H1 (cell line): ENCODE data around the gene ATXN7L3. TPM values are rescaled to one million over a fixed set of nuclear protein-coding genes. Genes with fewer than 3 reads are reported as not detected.

Experiments used
- EP300 ChIP-seq, 2 experiments: IDR thresholded peaks; 1 replicate in 1 of 2; 2 replicates in 1 of 2; pipeline ENCODE4 v1.6.1; 2011 to 2012; ENCODE audit warnings: low read depth in 2 of 2, low read length in 2 of 2, mild to moderate bottlenecking in 2 of 2, borderline replicate concordance in 1 of 2, inconsistent platforms in 1 of 2, moderate library complexity in 1 of 2
- polyA plus RNA-seq, 7 experiments: library from polyadenylated mRNA; depleted of rRNA in 3 of 7; stranded (reverse) in 5 of 7; unstranded in 2 of 7; fragments of >200 nt in 5 of 7; fragments of 200-250 nt in 2 of 7; gene quantifications; 1 replicate in 5 of 7; 2 replicates in 1 of 7; 4 replicates in 1 of 7; pipeline versions ENCODE4 v1.2.1 to v1.2.3, GENCODE V29; 2011 to 2013; ENCODE audit warnings: missing spikeins in 2 of 7, mixed read lengths in 2 of 7
- total RNA-seq: library from RNA; stranded (reverse); fragmentation: NEBNext Ultra II Directional; extraction: Animal tissue kit (Norgen Biotek cat#: 25700); gene quantifications from 2 replicates; pipeline ENCODE4 v1.2.1, GENCODE V29; 2021
- TF ChIP-seq, protein P1 (sequence below), 3 experiments: IDR thresholded peaks; 1 replicate in 2 of 3; 2 replicates in 1 of 3; pipeline versions ENCODE4 v1.5.1 to v1.6.1; 2011; ENCODE audit warnings: low read length in 3 of 3, mild to moderate bottlenecking in 3 of 3, inconsistent platforms in 2 of 3, low read depth in 1 of 3, moderate library complexity in 1 of 3; ENCODE audit not compliant: insufficient read depth in 1 of 3; ENCODE audit errors: control extremely low read depth in 1 of 3

ATXN7L3 gene
- total and polyA plus RNA-seq, 2 of the 8 experiments (the other 6 are each of a cell fraction or from before 2014, with no cell fraction given), result 53.7 to 103 TPM

DNA sequence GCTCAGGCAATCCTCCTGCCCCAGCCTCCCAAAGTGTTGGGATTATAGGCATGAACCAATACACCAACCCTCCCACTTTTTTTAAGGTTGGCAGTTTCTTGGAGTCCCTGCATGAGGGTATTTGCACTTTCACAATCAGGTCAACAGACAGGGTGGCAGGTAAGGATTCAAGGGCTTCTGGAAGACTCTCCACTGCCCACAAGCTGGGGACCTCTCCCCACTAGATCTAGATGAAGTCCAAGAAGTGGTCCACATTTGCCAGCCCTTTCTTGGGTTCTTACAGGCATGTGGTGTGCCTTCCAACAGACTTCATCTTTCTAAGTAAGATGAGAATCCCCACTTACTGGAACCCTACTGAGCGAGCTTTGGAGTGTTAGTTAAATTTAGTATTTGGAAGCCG lies 25.3 kb downstream of the ATXN7L3 start (continued):
- TF ChIP-seq, protein P1, sequence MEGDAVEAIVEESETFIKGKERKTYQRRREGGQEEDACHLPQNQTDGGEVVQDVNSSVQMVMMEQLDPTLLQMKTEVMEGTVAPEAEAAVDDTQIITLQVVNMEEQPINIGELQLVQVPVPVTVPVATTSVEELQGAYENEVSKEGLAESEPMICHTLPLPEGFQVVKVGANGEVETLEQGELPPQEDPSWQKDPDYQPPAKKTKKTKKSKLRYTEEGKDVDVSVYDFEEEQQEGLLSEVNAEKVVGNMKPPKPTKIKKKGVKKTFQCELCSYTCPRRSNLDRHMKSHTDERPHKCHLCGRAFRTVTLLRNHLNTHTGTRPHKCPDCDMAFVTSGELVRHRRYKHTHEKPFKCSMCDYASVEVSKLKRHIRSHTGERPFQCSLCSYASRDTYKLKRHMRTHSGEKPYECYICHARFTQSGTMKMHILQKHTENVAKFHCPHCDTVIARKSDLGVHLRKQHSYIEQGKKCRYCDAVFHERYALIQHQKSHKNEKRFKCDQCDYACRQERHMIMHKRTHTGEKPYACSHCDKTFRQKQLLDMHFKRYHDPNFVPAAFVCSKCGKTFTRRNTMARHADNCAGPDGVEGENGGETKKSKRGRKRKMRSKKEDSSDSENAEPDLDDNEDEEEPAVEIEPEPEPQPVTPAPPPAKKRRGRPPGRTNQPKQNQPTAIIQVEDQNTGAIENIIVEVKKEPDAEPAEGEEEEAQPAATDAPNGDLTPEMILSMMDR (IDR thresholded peaks at IDR 0.05; ENCODE audit: control extremely low read depth in 1 of 3, insufficient read depth in 1 of 3, low read depth in 1 of 3, low read length in 3 of 3), result no peak
- TF ChIP-seq EP300 (IDR thresholded peaks at IDR 0.05; ENCODE audit: borderline replicate concordance in 1 of 2, low read depth in 2 of 2, low read length in 2 of 2), result no peak
